H9 (cell line): ENCODE results near the gene AFF1. TPM values are rescaled to one million over a fixed set of nuclear protein-coding genes. Genes with fewer than 3 reads are reported as not detected.

Experiments used
- DNase-seq: peaks from one replicate; pipeline ENCODE4 v3.0.0-alpha.2; 2017
- H2AFZ ChIP-seq: one replicate; pipeline ENCODE4 v1.6.1; 2013; ENCODE audit warnings: mild to moderate bottlenecking, low read length, control low read depth, moderate library complexity
- H2AK5ac ChIP-seq: 2 replicates; pipeline ENCODE4 v1.6.1; 2013; ENCODE audit warnings: low read length, control low read depth, mixed read lengths; ENCODE audit not compliant: insufficient read length
- H2BK120ac ChIP-seq: one replicate; pipeline ENCODE4 v1.6.1; 2013; ENCODE audit warnings: low read depth, mild to moderate bottlenecking, low read length, control low read depth, inconsistent platforms; ENCODE audit not compliant: poor library complexity, severe bottlenecking
- H2BK12ac ChIP-seq: 2 replicates; pipeline ENCODE4 v1.6.1; 2013; ENCODE audit warnings: low read length, control low read depth, mixed read lengths, low read depth; ENCODE audit not compliant: insufficient read length
- H2BK15ac ChIP-seq: 2 replicates; pipeline ENCODE4 v1.6.1; 2013; ENCODE audit warnings: low read depth, low read length, control low read depth
- H2BK20ac ChIP-seq: one replicate; pipeline ENCODE4 v1.6.1; 2013; ENCODE audit warnings: low read depth, mild to moderate bottlenecking, low read length, control low read depth, inconsistent platforms; ENCODE audit not compliant: poor library complexity, severe bottlenecking
- H2BK5ac ChIP-seq: 2 replicates; pipeline ENCODE4 v1.6.1; 2013; ENCODE audit warnings: low read length, control low read depth, mixed read lengths; ENCODE audit not compliant: insufficient read length
- H3K14ac ChIP-seq: 2 replicates; pipeline ENCODE4 v1.6.1; 2013; ENCODE audit warnings: low read length, control low read depth; ENCODE audit not compliant: insufficient read depth
- H3K18ac ChIP-seq: 2 replicates; pipeline ENCODE4 v1.6.1; 2013; ENCODE audit warnings: low read depth, mild to moderate bottlenecking, mixed read lengths, low read length, control low read depth; ENCODE audit not compliant: insufficient read length
- H3K23ac ChIP-seq: 2 replicates; pipeline ENCODE4 v1.6.1; 2013; ENCODE audit warnings: low read length, control low read depth, mixed read lengths, low read depth; ENCODE audit not compliant: insufficient read length
- H3K23me2 ChIP-seq: 2 replicates; pipeline ENCODE4 v1.6.1; 2013; ENCODE audit warnings: low read depth, mild to moderate bottlenecking, mixed read lengths, low read length, control low read depth; ENCODE audit not compliant: insufficient read length, poor library complexity, severe bottlenecking
- H3K27ac ChIP-seq: 2 replicates; pipeline ENCODE4 v1.5.1; 2013; ENCODE audit warnings: low read length, control low read depth, mixed read lengths, low read depth; ENCODE audit not compliant: insufficient read length
- H3K27me3 ChIP-seq: 2 replicates; pipeline ENCODE4 v1.6.1; 2013; ENCODE audit warnings: low read length, control low read depth, inconsistent platforms; ENCODE audit not compliant: insufficient read depth
- H3K4ac ChIP-seq: 2 replicates; pipeline ENCODE4 v1.6.1; 2013; ENCODE audit warnings: low read depth, mild to moderate bottlenecking, control low read depth, inconsistent platforms, low read length, moderate library complexity
- H3K4me1 ChIP-seq: 2 replicates; pipeline ENCODE4 v1.6.1; 2013; ENCODE audit warnings: low read length, control low read depth, inconsistent platforms; ENCODE audit not compliant: insufficient read depth
- H3K4me2 ChIP-seq: 2 replicates; pipeline ENCODE4 v1.6.1; 2013; ENCODE audit warnings: low read length, control low read depth, mixed read lengths; ENCODE audit not compliant: insufficient read length, insufficient read depth
- H3K56ac ChIP-seq: 2 replicates; pipeline ENCODE4 v1.6.1; 2013; ENCODE audit warnings: low read depth, mild to moderate bottlenecking, mixed read lengths, low read length, control low read depth; ENCODE audit not compliant: insufficient read length
- H3K79me1 ChIP-seq: 2 replicates; pipeline ENCODE4 v1.6.1; 2013; ENCODE audit warnings: low read depth, mild to moderate bottlenecking, moderate library complexity, low read length, control low read depth, inconsistent platforms; ENCODE audit not compliant: insufficient read depth, poor library complexity, severe bottlenecking
- H3K79me2 ChIP-seq: 2 replicates; pipeline ENCODE4 v1.6.1; 2013; ENCODE audit warnings: low read length, control low read depth, inconsistent platforms; ENCODE audit not compliant: insufficient read depth
- H3K9ac ChIP-seq: 2 replicates; pipeline ENCODE4 v1.6.1; 2013; ENCODE audit warnings: low read length, control low read depth, mixed read lengths; ENCODE audit not compliant: insufficient read length; ENCODE audit errors: extremely low read depth
- H3K9me3 ChIP-seq: one replicate; pipeline ENCODE4 v1.6.1; 2013; ENCODE audit warnings: low read depth, low read length, inconsistent platforms; ENCODE audit not compliant: control insufficient read depth
- H3T11ph ChIP-seq: one replicate; pipeline ENCODE4 v1.6.1; 2013; ENCODE audit warnings: mild to moderate bottlenecking, low read length, control low read depth, inconsistent platforms
- H4K20me1 ChIP-seq: one replicate; pipeline ENCODE4 v1.6.1; 2013; ENCODE audit not compliant: control insufficient read depth, insufficient read length, insufficient read depth
- H4K5ac ChIP-seq: 2 replicates; pipeline ENCODE4 v1.6.1; 2013; ENCODE audit warnings: low read depth, mild to moderate bottlenecking, mixed read lengths, low read length, control low read depth; ENCODE audit not compliant: insufficient read length
- H4K8ac ChIP-seq: replicated peaks from 2 replicates; pipeline ENCODE4 v1.6.1; 2013; ENCODE audit warnings: low read length, control low read depth, mixed read lengths, low read depth; ENCODE audit not compliant: insufficient read length
- H4K91ac ChIP-seq: 2 replicates; pipeline ENCODE4 v1.6.1; 2013; ENCODE audit warnings: low read depth, mild to moderate bottlenecking, moderate library complexity, mixed read lengths, low read length, control low read depth; ENCODE audit not compliant: insufficient read length
- H3K27ac Mint-ChIP-seq, 3 experiments: 2 replicates in 2 of 3; 3 replicates in 1 of 3; pipeline ENCODE4 v1.8.0; 2020 to 2021; ENCODE audit warnings: mixed read lengths in 3 of 3, mild to moderate bottlenecking in 1 of 3, moderate library complexity in 1 of 3
- H3K27me3 Mint-ChIP-seq: 2 replicates; pipeline ENCODE4 v1.8.0; 2021; ENCODE audit warnings: low read depth, mild to moderate bottlenecking, moderate library complexity, mixed read lengths
- H3K36me3 Mint-ChIP-seq, 3 experiments: 2 replicates in 2 of 3; 3 replicates in 1 of 3; pipeline ENCODE4 v1.8.0; 2020 to 2021; ENCODE audit warnings: low read depth in 3 of 3, mixed read lengths in 3 of 3; ENCODE audit not compliant: insufficient read depth in 1 of 3
- H3K4me1 Mint-ChIP-seq, 2 experiments: 2 replicates each; pipeline ENCODE4 v1.8.0; 2020; ENCODE audit warnings: mixed read lengths in 2 of 2
- H3K4me3 Mint-ChIP-seq, 2 experiments: 2 replicates in 1 of 2; 3 replicates in 1 of 2; pipeline ENCODE4 v1.8.0; 2020 to 2021; ENCODE audit warnings: mild to moderate bottlenecking in 2 of 2, mixed read lengths in 2 of 2, moderate library complexity in 1 of 2
- H3K9me3 Mint-ChIP-seq, 2 experiments: 2 replicates in 1 of 2; 3 replicates in 1 of 2; pipeline ENCODE4 v1.8.0; 2020; ENCODE audit warnings: mild to moderate bottlenecking in 2 of 2, mixed read lengths in 2 of 2, moderate library complexity in 1 of 2
- CTCF ChIP-seq: fragments of 200-600 bp; sonication (generic); conservative IDR thresholded peaks from 3 replicates; pipeline ENCODE4 v1.8.0; 2021; ENCODE audit warnings: antibody characterized with exemption, mild to moderate bottlenecking
- WGBS: extraction: QIAGEN DNeasy Blood & Tissue Kit; methylation state at CpG from one replicate; pipeline ENCODE4 v1.1.7; 2013; ENCODE audit warnings: missing lambda C conversion rate, low lambda C conversion rate, mixed read lengths; ENCODE audit not compliant: insufficient read length; ENCODE audit errors: extremely low coverage; 5-methylcytosine and 5-hydroxymethylcytosine counted together
- total RNA-seq: library from RNA; stranded (reverse); gene quantifications from 2 replicates; pipeline ENCODE4 v1.2.1, GENCODE V29; 2021

AFF1 gene
- total RNA-seq, 1 experiment from 2014 or later: 74.5 TPM

- Histone ChIP-seq H2BK5ac (no peak overlapping the region), H3K79me2 (peaks cover 4% of the 10 kb centered on the region; the same call in 1 of the 2 replicates), H2BK20ac (no peak overlapping the region), H3K23ac (no peak overlapping the region), H3K56ac (no peak overlapping the region), H3K27me3 (no peaks in the 10 kb centered on the region), H2BK15ac (no peak overlapping the region), H3K18ac (peak overlapping the region; percentile 5), H3K14ac (peak overlapping the region; percentile 32; the same call in 1 of the 2 replicates), H3T11ph (peak overlapping the region; percentile 41), H3K9ac (no peak overlapping the region), H4K8ac (no peak overlapping the region), H2AK5ac (peak overlapping the region; percentile 1), H3K79me1 (peaks cover 2% of the 10 kb centered on the region), H3K9me3 (no peaks in the 10 kb centered on the region), H2BK12ac (peak overlapping the region; percentile 6), H4K91ac (no peak overlapping the region), H3K23me2 (peaks cover 3% of the 10 kb centered on the region), H3K27ac (peak overlapping the region; percentile 79), H4K5ac (no peak overlapping the region), H2BK120ac (peak overlapping the region; percentile 90), H4K20me1 (no peaks in the 10 kb centered on the region), H3K4me1 (peaks cover 19% of the 10 kb centered on the region), H3K4ac (no peak overlapping the region), H3K4me2 (peak overlapping the region; percentile 84), H2AFZ (no peak overlapping the region)
- Mint-ChIP-seq H3K36me3 (peaks cover 10 to 19% (median 12%) of the 10 kb centered on the region in 3 experiments), H3K27ac (peak overlapping the region; percentile 99 to 100 (median 100)), H3K4me3 (peak overlapping the region; percentile 57 to 74; a peak in 4 of 5 replicates), H3K4me1 (peaks cover 65 to 68% of the 10 kb centered on the region in 2 experiments), H3K27me3 (no peaks in the 10 kb centered on the region), H3K9me3 (no peaks in the 10 kb centered on the region)
- no CpG with 5 or more reads among the region's 2 CpGs for WGBS
- DNase-seq: no peak
- TF ChIP-seq CTCF: no peak
Observed at GRCh38 chr4:86960557-86960961, 25.7 kb downstream of the AFF1 start.
